Neural progenitor cell (in vitro differentiated cells): ENCODE measurements around the gene KLHDC3. TPM values are rescaled to one million over a fixed set of nuclear protein-coding genes. Genes with fewer than 3 reads are reported as not detected.

Experiments used
- DNase-seq: peaks from one replicate; pipeline ENCODE4 v3.0.0-alpha.2; 2016; ENCODE audit warnings: low spot score
- H2AFZ ChIP-seq: fragments of 200-600 bp; sonication (generic); replicated peaks from 2 replicates; pipeline ENCODE4 v1.6.1; 2016; ENCODE audit warnings: antibody characterized with exemption
- H3F3A ChIP-seq: fragments of 200-600 bp; sonication (generic); 2 replicates; pipeline ENCODE4 v1.6.1; 2016; ENCODE audit warnings: antibody characterized with exemption, low read depth
- H3K27ac ChIP-seq: fragments of 200-600 bp; sonication (generic); 2 replicates; pipeline ENCODE4 v1.5.1; 2016; ENCODE audit warnings: mild to moderate bottlenecking
- H3K27me3 ChIP-seq: fragments of 200-600 bp; sonication (generic); 2 replicates; pipeline ENCODE4 v1.6.1; 2016; ENCODE audit warnings: mild to moderate bottlenecking, moderate library complexity
- H3K36me3 ChIP-seq: fragments of 200-600 bp; sonication (generic); 2 replicates; pipeline ENCODE4 v1.5.1; 2016
- H3K4me1 ChIP-seq: fragments of 200-600 bp; sonication (generic); 2 replicates; pipeline ENCODE4 v1.6.1; 2016; ENCODE audit warnings: mixed run types
- H3K4me2 ChIP-seq: fragments of 200-600 bp; sonication (generic); 2 replicates; pipeline ENCODE4 v1.6.1; 2016
- H3K4me3 ChIP-seq: fragments of 200-600 bp; sonication (generic); 2 replicates; pipeline ENCODE4 v1.5.1; 2016
- H3K79me2 ChIP-seq: fragments of 200-600 bp; sonication (generic); 2 replicates; pipeline ENCODE4 v1.6.1; 2016; ENCODE audit warnings: low read depth
- H3K9ac ChIP-seq: fragments of 200-600 bp; sonication (generic); 2 replicates; pipeline ENCODE4 v1.6.1; 2016
- H3K9me3 ChIP-seq: fragments of 200-600 bp; sonication (generic); 2 replicates; pipeline ENCODE4 v1.5.1; 2016; ENCODE audit warnings: low read depth
- H4K20me1 ChIP-seq: fragments of 200-600 bp; sonication (generic); 2 replicates; pipeline ENCODE4 v1.6.1; 2016; ENCODE audit warnings: low read depth
- H3K27ac Mint-ChIP-seq: 3 replicates; pipeline ENCODE4 v1.8.0; 2021; ENCODE audit warnings: mixed read lengths
- H3K27me3 Mint-ChIP-seq: 2 replicates; pipeline ENCODE4 v1.8.0; 2022; ENCODE audit warnings: low read depth, mild to moderate bottlenecking, inconsistent platforms, moderate library complexity, mixed read lengths; ENCODE audit not compliant: insufficient read depth
- H3K36me3 Mint-ChIP-seq: 3 replicates; pipeline ENCODE4 v1.8.0; 2021; ENCODE audit warnings: mixed read lengths
- H3K4me1 Mint-ChIP-seq: 3 replicates; pipeline ENCODE4 v1.8.0; 2021; ENCODE audit warnings: mixed read lengths
- H3K4me3 Mint-ChIP-seq: 3 replicates; pipeline ENCODE4 v1.8.0; 2021; ENCODE audit warnings: mild to moderate bottlenecking, moderate library complexity, mixed read lengths
- H3K9me3 Mint-ChIP-seq: 3 replicates; pipeline ENCODE4 v1.8.0; 2020; ENCODE audit warnings: mixed read lengths
- CTCF ChIP-seq: fragments of 200-600 bp; sonication (generic); IDR thresholded peaks from 2 replicates; pipeline ENCODE4 v1.5.1; 2017; ENCODE audit warnings: antibody characterized with exemption, mild to moderate bottlenecking
- EZH2 ChIP-seq: fragments of 200-600 bp; sonication (generic); IDR thresholded peaks from 2 replicates; pipeline ENCODE4 v1.6.1; 2017; ENCODE audit warnings: antibody characterized with exemption, mild to moderate bottlenecking, moderate library complexity
- EZH2phosphoT487 ChIP-seq: fragments of 200-600 bp; sonication (generic); IDR thresholded peaks from 2 replicates; pipeline ENCODE4 v1.6.1; 2017; ENCODE audit warnings: antibody characterized with exemption
- total RNA-seq: library from RNA; depleted of rRNA; stranded (reverse); fragments of >200 nt; gene quantifications from 2 replicates; pipeline ENCODE4 v1.2.3, GENCODE V29; 2015; ENCODE audit warnings: low replicate concordance

Gene KLHDC3
- total RNA-seq, 1 donor from 2014 or later: 122 TPM

- Histone ChIP-seq H3K9ac (peak within 1 kb of the TSS; percentile 73), H3K79me2 (peaks cover 32% of the 10 kb centered on the region), H3K4me3 (peak within 1 kb of the TSS; percentile 75), H3K9me3 (no peaks in the 10 kb centered on the region), H2AFZ (peak within 1 kb of the TSS; percentile 73), H3K36me3 (no peaks in the 10 kb centered on the region), H3K4me2 (peak within 1 kb of the TSS; percentile 88), H3K4me1 (peaks cover 7% of the 10 kb centered on the region), H3K27me3 (no peaks in the 10 kb centered on the region), H3F3A (peaks cover 17% of the 10 kb centered on the region), H4K20me1 (no peaks in the 10 kb centered on the region), H3K27ac (no peak within 1 kb of the TSS)
- peak within 1 kb of the TSS; percentile 96 for H3K27ac Mint-ChIP-seq
- H3K9me3 Mint-ChIP-seq: no peaks in the 10 kb centered on the region
- H3K36me3 Mint-ChIP-seq: peaks cover 20% of the 10 kb centered on the region
- peak; percentile 91 for DNase-seq
- TF ChIP-seq CTCF (no peak), EZH2 (no peak), EZH2phosphoT487 (no peak)
- peaks cover 34% of the 10 kb centered on the region for H3K4me1 Mint-ChIP-seq
- peaks cover 9% of the 10 kb centered on the region for H3K27me3 Mint-ChIP-seq
- peak within 1 kb of the TSS; percentile 92 for H3K4me3 Mint-ChIP-seq
Measured at GRCh38 chr6:43053545-43054205, 39.6 kb downstream of the KLHDC3 start, which contains the start of gene CUL7. CUL7 (minus strand) TSS chr6:43053851; CDS start chr6:43052788, 1,063 bp downstream.

DNA sequence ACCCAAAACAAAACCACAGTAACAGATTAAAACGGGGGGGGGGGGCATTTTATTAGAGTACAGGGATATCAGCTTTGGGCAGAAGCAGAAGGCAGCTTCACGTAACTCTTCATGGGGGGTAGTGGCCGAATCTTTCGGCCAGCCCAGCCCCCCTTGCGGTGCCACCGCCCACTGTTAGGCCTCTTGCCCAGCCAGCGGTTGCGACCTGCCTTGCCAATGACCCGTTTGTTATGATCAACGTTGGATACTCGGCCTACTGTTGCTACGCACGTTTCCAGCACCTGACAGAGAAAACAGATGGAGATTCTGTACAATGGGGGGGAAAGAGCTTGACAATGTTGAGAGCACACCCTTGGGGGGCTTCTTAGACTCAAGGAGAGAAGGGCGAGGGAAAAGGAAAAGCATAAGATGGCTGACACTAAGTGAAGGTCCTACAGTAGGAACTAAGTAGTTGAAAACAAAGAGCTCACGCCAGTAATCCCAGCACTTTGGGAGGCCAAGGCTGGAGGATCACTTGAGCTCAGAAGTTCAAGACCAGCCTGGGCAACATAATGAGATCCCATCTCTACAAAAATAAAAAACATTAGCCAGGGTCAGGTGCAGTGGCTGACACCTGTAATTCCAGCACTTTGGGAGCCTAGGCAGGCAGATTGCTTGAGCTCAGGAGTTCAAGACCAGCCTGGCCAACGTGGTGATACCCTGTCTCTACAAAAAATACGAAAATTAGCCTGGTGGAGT lies 40.3 kb downstream of the KLHDC3 start:
- peaks cover 9% of the 10 kb centered on the region for H3K27me3 Mint-ChIP-seq
- Histone ChIP-seq H4K20me1 (no peaks in the 10 kb centered on the region), H3K79me2 (peaks cover 38% of the 10 kb centered on the region), H3K27me3 (no peaks in the 10 kb centered on the region), H3K9me3 (no peaks in the 10 kb centered on the region), H3K27ac (no peak overlapping the region), H3K36me3 (no peaks in the 10 kb centered on the region), H3K4me3 (peak overlapping the region; percentile 75), H3K9ac (no peak overlapping the region), H3K4me1 (peaks cover 8% of the 10 kb centered on the region), H3K4me2 (peak overlapping the region; percentile 88), H3F3A (peaks cover 17% of the 10 kb centered on the region), H2AFZ (no peak overlapping the region)
- no peak for DNase-seq
- no peak for TF ChIP-seq EZH2
- no peak for TF ChIP-seq EZH2phosphoT487
- no peak for TF ChIP-seq CTCF
- no peaks in the 10 kb centered on the region for H3K9me3 Mint-ChIP-seq
- H3K4me3 Mint-ChIP-seq: peak overlapping the region; percentile 92
- H3K27ac Mint-ChIP-seq: peak overlapping the region; percentile 88
- H3K36me3 Mint-ChIP-seq: peaks cover 19% of the 10 kb centered on the region
- peaks cover 38% of the 10 kb centered on the region for H3K4me1 Mint-ChIP-seq

- peaks cover 6% of the 10 kb centered on the region for H3K27me3 Mint-ChIP-seq
- TF ChIP-seq EZH2phosphoT487 (no peak), CTCF (no peak), EZH2 (no peak)
- Histone ChIP-seq H3K79me2 (peaks cover 44% of the 10 kb centered on the region), H3K4me2 (no peak overlapping the region), H3K9me3 (no peaks in the 10 kb centered on the region), H3K27ac (no peak overlapping the region), H2AFZ (no peak overlapping the region), H3K4me1 (peaks cover 15% of the 10 kb centered on the region), H3K4me3 (no peak overlapping the region), H3F3A (peaks cover 21% of the 10 kb centered on the region), H3K36me3 (no peaks in the 10 kb centered on the region), H3K9ac (no peak overlapping the region), H3K27me3 (no peaks in the 10 kb centered on the region), H4K20me1 (no peaks in the 10 kb centered on the region)
- peaks cover 49% of the 10 kb centered on the region for H3K4me1 Mint-ChIP-seq
- H3K27ac Mint-ChIP-seq: no peak overlapping the region
- no peaks in the 10 kb centered on the region for H3K9me3 Mint-ChIP-seq
- peak overlapping the region; percentile 60 for H3K4me3 Mint-ChIP-seq
- H3K36me3 Mint-ChIP-seq: peaks cover 13% of the 10 kb centered on the region
- no peak for DNase-seq
Measured at GRCh38 chr6:43055966-43056365, 41.9 kb downstream of the KLHDC3 start.
